Esophagus muscularis mucosa (tissue), 2 donors: ENCODE results near the gene B4GALNT1.

Experiments
- POLR2A ChIP-seq: fragments of 450-650 bp; IDR thresholded peaks from one replicate; pipeline ENCODE4 v1.6.1; 2017; ENCODE audit warnings: antibody characterized with exemption, moderate library complexity, mild to moderate bottlenecking, low read depth
- POLR2AphosphoS5 ChIP-seq, 2 donors: sonication (generic); formaldehyde crosslinking; IDR thresholded peaks; one replicate each; pipeline ENCODE4 v1.6.1; 2017; ENCODE audit warnings: antibody characterized with exemption in 2 of 2

GRCh38 chr12:57592551-57593165, 40.3 kb downstream of the B4GALNT1 start:
- TF ChIP-seq POLR2A (no peak), POLR2AphosphoS5 (IDR thresholded peaks at IDR 0.05) (no peak)
